Thyroid gland (tissue), 4 donors: ENCODE data around the gene AGMO. TPM values are rescaled to one million over a fixed set of nuclear protein-coding genes. Genes with fewer than 3 reads are reported as not detected.

Source experiments
- DNase-seq, 2 donors: peaks; one replicate each; pipeline ENCODE4 v3.0.0-alpha.2; 2019
- H3K27ac ChIP-seq, 3 donors: fragments of 200-600 bp; sonication (generic); 1 replicate in 2 of 3; 2 replicates in 1 of 3; pipeline ENCODE4 v1.5.1; 2016 to 2019; ENCODE audit warnings: mild to moderate bottlenecking in 1 of 3, moderate library complexity in 1 of 3
- H3K27me3 ChIP-seq: fragments of 200-600 bp; sonication (generic); one replicate; pipeline ENCODE4 v1.5.1; 2019
- H3K36me3 ChIP-seq, 2 donors: fragments of 200-600 bp; sonication (generic); one replicate each; pipeline ENCODE4 v1.5.1; 2016 to 2019
- H3K4me1 ChIP-seq, 2 donors: fragments of 200-600 bp; sonication (generic); one replicate each; pipeline ENCODE4 v1.5.1; 2017 to 2019
- H3K4me3 ChIP-seq, 3 donors: fragments of 200-600 bp; sonication (generic); replicated peaks in 1 of 3; 1 replicate in 2 of 3; 2 replicates in 1 of 3; pipeline ENCODE4 v1.5.1; 2016; ENCODE audit warnings: mild to moderate bottlenecking in 1 of 3
- H3K9me3 ChIP-seq: fragments of 200-600 bp; sonication (generic); one replicate; pipeline ENCODE4 v1.5.1; 2017
- CTCF ChIP-seq, 6 experiments: fragments of 200-600 bp in 3 of 6; fragments of 450-650 bp in 3 of 6; sonication (generic) in 3 of 6; IDR thresholded peaks; one replicate each; pipeline ENCODE4 v1.5.1; 2016 to 2019; ENCODE audit warnings: antibody characterized with exemption in 6 of 6, mild to moderate bottlenecking in 2 of 6, inconsistent platforms in 1 of 6, moderate library complexity in 1 of 6
- POLR2A ChIP-seq, 2 donors: fragments of 450-650 bp; IDR thresholded peaks; one replicate each; pipeline ENCODE4 v1.6.1; 2017; ENCODE audit warnings: antibody characterized with exemption in 2 of 2, mild to moderate bottlenecking in 2 of 2, moderate library complexity in 1 of 2
- WGBS, 2 donors: methylation state at CpG; one replicate each; pipeline ENCODE4 v1.1.5; 2017; 5-methylcytosine and 5-hydroxymethylcytosine counted together
- intact Hi-C: fragments of 100-400 bp; cut with DNase I; formaldehyde crosslinking; loops from one replicate; pipeline ENCODE4 v1.15.1; 2023
- total RNA-seq, 4 donors: library from RNA; depleted of rRNA; stranded (reverse); fragments of >200 nt; gene quantifications; one replicate each; pipeline ENCODE4 v1.2.3, GENCODE V29; 2016

The AGMO gene
- total RNA-seq, 4 donors from 2014 or later: 0.83 to 2.0 (median 1.8) TPM

GRCh38 chr7:15581352-15581951 is 19.6 kb upstream of the AGMO start:
- 71 to 77% methylated on average over 3 of the region's 3 CpGs for WGBS, 2 donors
- TF ChIP-seq POLR2A (IDR thresholded peaks at IDR 0.05) (no peak), CTCF (IDR thresholded peaks at IDR 0.05) (no peak)
- no peak overlapping the region for H3K4me3 ChIP-seq
- DNase-seq: no peak
- no peak overlapping the region for H3K27ac ChIP-seq
- H3K27me3 ChIP-seq: no peaks in the 10 kb centered on the region
- H3K9me3 ChIP-seq: no peaks in the 10 kb centered on the region
- H3K36me3 ChIP-seq: no peaks in the 10 kb centered on the region
- H3K4me1 ChIP-seq: no peaks in the 10 kb centered on the region
- intact Hi-C loops: no loop called here

- no peaks in the 10 kb centered on the region for H3K4me1 ChIP-seq
- no peaks in the 10 kb centered on the region for H3K27me3 ChIP-seq
- 90 to 93% methylated on average over 3 of the region's 3 CpGs for WGBS, 2 donors
- no peak overlapping the region for H3K27ac ChIP-seq
- no peak overlapping the region for H3K4me3 ChIP-seq
- TF ChIP-seq CTCF (IDR thresholded peaks at IDR 0.05) (no peak), POLR2A (IDR thresholded peaks at IDR 0.05) (no peak)
- H3K36me3 ChIP-seq: no peaks in the 10 kb centered on the region
- DNase-seq: no peak
- H3K9me3 ChIP-seq: no peaks in the 10 kb centered on the region
- intact Hi-C loops: no loop called here
Observed at GRCh38 chr7:15580604-15581351, 19.0 kb upstream of the AGMO start.

- Histone ChIP-seq H3K4me1 (no peaks in the 10 kb centered on the region), H3K36me3 (no peaks in the 10 kb centered on the region), H3K4me3 (no peak overlapping the region), H3K9me3 (no peaks in the 10 kb centered on the region), H3K27ac (no peak overlapping the region), H3K27me3 (no peaks in the 10 kb centered on the region)
- 93 to 96% methylated on average over 2 of the region's 2 CpGs for WGBS, 2 donors
- TF ChIP-seq POLR2A (IDR thresholded peaks at IDR 0.05) (no peak), CTCF (IDR thresholded peaks at IDR 0.05) (no peak)
- no peak for DNase-seq
- intact Hi-C loops: no loop called here
Observed at GRCh38 chr7:15577600-15577999, 15.8 kb upstream of the AGMO start.

GRCh38 chr7:15571301-15571878 is 9.6 kb upstream of the AGMO start:
- H3K9me3 ChIP-seq: no peaks in the 10 kb centered on the region
- H3K36me3 ChIP-seq: no peaks in the 10 kb centered on the region
- 22 to 26% methylated on average over 3 of the region's 3 CpGs for WGBS, 2 donors
- no peak overlapping the region for H3K27ac ChIP-seq
- H3K4me3 ChIP-seq: no peak overlapping the region
- DNase-seq: no peak
- TF ChIP-seq CTCF (IDR thresholded peaks at IDR 0.05) (no peak), POLR2A (IDR thresholded peaks at IDR 0.05) (no peak)
- H3K27me3 ChIP-seq: no peaks in the 10 kb centered on the region
- intact Hi-C loops: no loop called here
- H3K4me1 ChIP-seq: no peaks in the 10 kb centered on the region

GRCh38 chr7:15567652-15568051 is 5.8 kb upstream of the AGMO start:
- DNase-seq: no peak
- no peak for TF ChIP-seq CTCF (IDR thresholded peaks at IDR 0.05)
- no peak for TF ChIP-seq POLR2A (IDR thresholded peaks at IDR 0.05)
- H3K27me3 ChIP-seq: no peaks in the 10 kb centered on the region
- 23 to 39% methylated on average over 2 of the region's 2 CpGs for WGBS, 2 donors
- no peaks in the 10 kb centered on the region for H3K4me1 ChIP-seq
- H3K27ac ChIP-seq: no peak overlapping the region
- H3K9me3 ChIP-seq: no peaks in the 10 kb centered on the region
- no peaks in the 10 kb centered on the region for H3K36me3 ChIP-seq
- intact Hi-C loops: no loop called here
- H3K4me3 ChIP-seq: no peak overlapping the region
